Left hindlimb (tissue), 1 donor: Measurements from ENCODE around the gene ANKRD50.

ENCODE experiments used
- DNase-seq: peaks from one replicate; pipeline ENCODE4 v3.0.0-alpha.2; 2018

The ANKRD50 gene

DNA sequence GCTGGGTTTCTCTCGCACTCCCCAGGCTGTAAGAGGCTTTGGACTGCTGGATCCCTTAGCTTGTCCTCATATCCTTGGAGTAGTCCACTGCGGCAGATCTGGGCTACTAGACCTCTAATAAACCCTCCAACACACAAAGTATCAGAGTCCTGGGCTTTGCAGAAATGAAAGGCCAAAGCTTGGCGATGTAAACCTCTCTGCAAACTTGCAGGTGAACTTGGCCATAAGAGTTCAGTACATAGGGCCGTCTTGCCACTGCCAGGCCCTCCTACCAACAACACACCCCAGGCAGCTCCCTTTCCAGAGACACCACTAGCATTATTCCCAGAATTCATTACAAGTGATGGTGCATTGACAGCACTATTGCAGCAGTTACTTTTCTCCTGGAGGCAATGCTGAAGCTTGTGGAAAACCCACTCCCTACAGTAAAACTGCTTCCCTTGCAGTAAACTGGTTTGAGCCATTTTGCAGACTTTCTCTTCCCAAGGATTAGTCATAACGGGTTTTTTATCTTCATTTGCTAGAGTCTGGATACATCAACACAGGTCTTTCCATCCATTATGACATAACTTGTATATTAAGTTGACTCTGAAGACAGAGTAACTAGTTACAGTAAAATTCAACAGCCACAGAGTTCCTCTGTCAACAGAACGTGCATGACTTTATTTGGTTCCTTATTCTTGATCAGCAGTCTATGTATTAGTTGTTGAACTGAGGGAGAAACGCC is 2.4 kb downstream of the ANKRD50 start:
- no peak for DNase-seq

DNA sequence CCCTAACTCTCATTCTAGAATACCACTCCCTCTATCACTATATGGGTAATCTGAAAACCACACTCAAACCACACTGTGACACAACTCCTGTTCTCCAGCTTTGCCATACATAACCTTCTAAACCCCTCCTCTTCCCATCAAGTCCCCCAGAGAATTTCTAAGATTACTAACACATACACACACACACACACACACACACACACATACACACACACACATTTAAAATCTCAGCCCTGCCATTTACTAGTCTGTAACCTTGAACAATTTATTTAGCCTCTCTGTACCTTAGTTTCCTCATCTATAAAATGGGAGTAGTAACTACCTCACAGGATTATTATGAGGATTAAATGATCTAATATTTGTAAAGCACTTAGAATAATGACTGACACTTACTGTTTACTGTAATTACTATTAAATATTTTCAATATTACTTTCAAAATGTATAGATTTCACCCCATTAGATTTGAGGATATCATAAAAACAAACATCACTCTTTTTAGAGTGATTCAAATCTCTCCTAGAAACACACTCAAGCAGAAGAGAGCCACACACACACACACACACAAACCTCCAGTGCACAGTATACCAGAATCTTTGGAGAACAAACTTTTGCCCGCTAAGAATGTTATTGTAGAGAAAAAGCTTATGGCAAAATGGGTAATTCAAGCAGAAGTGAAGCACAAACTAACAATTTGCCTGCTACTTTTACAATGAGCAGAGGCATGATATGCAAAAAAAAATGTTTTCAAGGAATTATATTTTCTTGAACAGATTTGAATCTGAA is 3.8 kb downstream of the ANKRD50 start:
- no peak for DNase-seq

DNA sequence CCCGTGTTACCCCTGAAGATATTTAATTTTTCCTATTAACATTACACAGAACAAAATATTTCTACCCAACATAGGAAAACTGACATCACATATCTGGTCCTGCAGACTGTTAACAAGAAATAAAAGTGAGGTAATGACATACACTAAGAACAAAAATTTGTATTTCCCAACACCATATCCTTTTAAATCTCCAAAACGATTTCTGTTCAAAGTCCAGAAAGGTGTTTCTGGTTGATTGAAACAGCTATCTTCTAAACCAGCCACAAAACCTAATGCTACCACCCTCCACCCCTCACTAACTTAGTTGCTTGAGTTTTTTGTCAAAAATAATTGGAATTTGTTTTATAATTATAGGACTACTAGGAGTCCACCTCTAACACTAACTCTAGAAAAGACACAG is 7.1 kb downstream of the ANKRD50 start:
- DNase-seq = no peak

DNA sequence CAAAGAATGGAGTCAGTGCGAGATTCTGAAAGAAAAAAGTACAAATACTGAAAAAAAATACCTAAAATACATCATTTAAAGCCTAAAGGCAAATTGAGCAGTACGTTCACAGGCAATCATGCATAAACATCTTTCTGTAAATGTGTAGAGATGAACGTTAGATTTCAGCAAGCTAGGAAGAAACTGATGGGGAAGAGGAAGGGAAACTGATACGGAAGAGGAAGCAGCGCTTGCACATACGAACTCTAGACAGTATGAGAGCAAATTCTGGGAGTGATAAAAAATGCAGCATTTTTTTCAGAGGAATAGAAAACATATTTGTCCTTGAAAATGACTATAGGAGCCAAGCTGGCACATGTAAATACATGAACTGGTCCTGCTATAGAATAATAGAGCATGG is 9.4 kb downstream of the ANKRD50 start:
- DNase-seq = no peak

DNA sequence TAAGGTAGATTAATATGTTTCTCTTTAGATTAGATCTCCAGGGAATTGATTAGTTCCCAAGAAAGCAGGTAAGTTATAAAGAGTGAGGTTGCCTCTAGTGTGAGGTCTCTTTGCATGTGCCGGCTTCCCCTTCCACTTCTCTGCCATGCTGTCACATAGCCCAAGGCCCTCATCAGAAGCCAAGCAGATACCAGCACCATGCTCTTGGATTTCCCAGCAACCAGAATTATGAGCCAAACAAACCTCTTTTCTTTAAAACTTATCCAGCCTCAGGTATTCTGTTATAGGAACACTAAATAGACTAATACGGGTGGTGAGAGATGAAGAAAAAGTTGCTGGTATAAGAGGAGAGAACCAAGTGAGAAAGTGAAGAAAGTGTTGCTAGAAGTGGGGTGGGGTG is 15.1 kb downstream of the ANKRD50 start:
- DNase-seq = no peak

DNA sequence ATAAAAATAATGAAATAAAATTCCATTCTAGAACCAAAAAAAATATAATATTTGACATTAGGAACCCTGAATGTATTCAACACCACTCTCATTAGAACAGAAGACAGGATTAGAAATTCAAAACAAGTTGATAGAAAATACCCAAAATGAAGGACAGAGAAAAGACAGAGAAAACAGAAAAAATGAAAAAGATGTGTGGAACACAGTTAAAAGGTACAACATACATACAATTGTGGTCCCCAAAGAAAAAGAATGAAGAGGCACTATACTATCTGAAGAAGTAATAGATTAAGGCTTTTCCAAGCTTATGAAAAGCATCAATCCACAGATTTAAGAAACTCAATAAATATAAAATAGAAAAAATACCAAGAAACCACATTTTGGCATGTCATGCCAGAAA is 16.4 kb downstream of the ANKRD50 start:
- no peak for DNase-seq

DNA sequence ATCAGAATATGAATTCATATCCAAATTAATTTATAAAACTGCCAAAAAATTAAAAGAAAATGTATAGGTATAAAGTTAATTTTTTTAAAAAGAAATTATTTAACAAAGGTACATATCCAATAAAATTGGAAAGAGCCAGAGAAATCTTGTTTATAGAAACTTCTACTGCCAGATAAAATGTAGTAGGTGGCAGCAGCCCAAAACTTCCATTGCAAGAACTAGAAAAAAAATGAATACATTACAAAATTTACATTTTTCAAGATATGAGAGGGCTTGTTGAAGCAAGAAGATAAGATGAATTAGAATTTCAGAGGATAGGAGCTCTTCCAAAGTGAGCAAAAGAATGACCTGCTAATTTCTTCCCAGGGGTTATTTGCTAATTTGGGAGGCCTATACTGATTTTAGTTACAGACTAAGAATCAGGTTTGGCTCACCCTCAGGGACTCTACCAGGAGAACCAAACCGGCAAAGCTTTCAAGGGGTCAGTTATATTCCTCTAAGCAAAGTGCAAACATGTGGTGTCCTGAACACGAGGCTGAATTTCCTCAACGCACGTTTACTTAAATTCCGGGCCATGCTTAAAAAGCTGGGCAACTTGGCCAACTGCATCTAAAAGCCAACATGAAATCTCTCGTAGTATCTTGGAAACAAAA is 17.5 kb downstream of the ANKRD50 start:
- no peak for DNase-seq

DNA sequence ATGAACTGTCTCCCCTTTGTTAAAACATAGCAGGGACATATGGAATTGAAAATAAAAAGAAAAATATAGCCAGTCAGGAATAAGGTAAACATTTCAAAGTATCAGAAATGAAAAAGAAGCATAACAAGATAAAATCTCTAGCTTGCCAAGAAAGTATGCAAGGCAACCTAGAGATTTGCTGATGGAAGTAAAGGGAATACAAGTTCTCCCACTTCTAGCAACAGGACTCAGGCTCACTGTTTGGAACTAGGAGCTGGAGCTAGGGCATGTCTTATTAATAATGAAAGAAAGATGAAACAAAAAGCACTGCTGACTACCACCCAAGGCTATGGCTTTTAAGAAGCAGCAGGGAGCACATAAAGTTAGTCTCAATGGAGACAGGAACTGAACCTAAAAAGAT is 18.2 kb downstream of the ANKRD50 start:
- no peak for DNase-seq

DNA sequence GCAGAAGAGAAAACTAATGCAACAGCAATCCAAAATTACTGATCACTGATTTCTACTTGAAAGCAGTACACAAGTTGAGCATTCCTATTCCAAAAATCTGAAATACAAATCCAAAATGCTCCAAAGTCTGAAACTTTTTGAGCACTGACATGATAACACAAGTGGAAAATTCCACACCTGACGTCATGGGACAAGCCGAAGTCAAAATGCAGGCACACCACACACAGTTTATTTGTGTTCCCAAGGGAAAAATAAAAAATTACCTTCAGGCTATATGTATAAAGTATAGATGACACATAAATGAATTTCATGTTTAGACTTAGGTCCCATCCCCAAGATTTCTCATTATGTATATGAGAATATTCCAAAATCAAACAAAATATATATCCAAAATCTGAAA is 20.7 kb downstream of the ANKRD50 start:
- DNase-seq = no peak

DNA sequence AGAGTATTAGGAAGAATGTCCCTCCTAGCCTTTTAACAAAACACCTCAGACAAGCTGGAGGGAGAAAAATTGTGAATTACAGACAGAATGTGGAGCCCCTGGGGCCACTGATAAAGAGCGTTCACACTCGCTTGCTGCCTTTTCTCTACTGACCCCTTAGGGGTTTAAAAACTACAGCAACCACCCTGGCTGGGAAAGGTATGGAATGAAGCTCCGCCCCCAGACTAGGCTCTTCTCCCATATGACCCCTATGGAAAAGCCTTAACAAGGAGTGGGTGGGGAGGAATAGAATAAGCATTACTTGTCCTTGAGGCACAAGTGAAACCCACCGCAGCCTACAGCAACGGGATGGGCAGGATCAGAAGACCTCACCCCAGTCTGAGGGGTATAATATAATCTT is 26.3 kb downstream of the ANKRD50 start:
- DNase-seq = no peak

DNA sequence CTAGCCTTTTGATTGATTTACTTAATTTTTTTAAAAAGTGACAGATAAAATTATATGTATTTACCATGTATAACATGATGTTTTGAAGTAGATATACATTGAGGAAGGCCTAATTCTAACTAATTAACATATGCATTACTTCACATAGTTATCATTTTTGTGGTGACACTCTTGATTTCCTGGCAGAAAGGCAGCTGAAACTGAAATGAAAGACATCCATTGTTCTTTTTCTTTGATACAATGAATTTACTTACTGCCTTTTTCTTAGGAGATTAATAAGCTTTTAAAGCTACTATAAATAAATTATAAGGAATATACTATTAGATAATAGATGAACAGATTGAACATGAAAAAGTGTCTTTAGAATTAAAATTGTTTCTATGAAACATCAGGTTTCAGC is 26.7 kb downstream of the ANKRD50 start:
- no peak for DNase-seq

DNA sequence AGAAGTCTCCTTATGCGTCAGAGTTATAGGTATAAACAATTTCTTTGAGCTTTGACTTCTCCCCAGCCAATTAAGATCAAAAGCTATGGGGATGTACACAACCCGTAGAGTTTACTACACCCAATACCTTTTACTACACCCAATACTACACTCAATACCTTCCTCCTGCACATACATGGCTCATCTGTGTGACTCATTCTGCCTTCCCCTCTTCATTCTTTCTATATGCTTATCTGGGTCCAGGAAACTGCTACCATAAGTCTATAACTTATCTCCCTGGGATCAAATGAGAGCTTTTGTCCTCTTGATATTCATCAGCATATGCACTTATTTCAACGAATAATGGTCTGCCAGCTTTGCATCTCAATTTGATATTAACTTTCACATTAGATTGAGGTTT is 28.2 kb downstream of the ANKRD50 start:
- no peak for DNase-seq

DNA sequence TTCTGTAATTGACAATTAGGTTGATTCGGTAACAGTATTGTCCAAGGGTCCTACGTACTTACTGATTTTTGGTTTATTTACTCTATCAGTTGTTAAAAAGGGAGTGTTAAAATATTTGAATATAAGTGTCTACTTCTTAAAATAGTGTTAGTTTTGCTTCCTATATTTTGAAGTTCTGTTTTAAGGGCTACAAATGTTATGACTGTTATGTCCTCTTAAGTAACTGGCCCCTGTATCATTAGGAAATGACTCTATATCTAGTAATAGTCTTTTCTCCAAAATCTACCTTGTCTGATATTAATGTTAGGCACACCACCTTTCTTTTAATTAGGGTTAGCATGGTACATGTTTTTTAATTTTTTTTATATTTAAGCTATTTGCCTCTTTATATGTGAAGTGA is 30.1 kb downstream of the ANKRD50 start:
- no peak for DNase-seq

DNA sequence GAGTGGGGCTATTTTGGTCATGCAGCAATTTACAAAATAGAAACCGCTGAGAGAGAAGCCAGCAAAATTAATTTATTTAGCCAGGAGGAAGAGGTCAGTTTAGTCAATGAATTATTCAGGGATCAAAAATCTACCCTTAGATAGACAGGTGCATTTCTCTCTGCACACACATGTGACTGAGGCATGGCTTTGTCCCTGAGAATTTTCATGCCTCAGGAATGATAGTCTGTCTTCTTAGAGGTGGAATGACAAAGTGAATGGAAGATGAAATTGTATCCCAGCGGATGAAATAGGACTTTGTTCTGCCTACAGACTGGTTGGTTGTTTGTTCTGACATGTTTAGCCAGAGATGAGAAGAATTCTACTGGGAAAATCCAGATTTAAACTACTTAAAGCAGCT is 46.0 kb downstream of the ANKRD50 start:
- no peak for DNase-seq

DNA sequence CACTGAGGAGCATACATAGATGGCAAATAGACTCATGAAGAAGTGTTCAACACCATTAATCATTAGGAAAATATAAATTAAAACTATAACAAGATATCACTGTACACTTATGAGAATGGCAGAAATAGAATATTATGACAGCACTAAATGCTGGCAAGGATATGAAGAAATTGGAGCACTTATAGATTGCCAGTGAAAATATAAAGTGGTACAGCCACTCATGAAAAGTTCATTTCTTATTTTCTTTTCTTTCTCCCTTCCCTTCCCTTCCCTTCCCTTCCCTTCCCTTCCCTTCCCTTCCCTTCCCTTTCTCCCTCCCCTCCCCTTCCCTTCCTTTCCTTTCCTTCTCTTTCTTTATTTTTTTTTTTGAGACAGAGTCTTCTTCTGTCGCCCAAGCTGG is 53.7 kb downstream of the ANKRD50 start:
- DNase-seq = no peak

DNA sequence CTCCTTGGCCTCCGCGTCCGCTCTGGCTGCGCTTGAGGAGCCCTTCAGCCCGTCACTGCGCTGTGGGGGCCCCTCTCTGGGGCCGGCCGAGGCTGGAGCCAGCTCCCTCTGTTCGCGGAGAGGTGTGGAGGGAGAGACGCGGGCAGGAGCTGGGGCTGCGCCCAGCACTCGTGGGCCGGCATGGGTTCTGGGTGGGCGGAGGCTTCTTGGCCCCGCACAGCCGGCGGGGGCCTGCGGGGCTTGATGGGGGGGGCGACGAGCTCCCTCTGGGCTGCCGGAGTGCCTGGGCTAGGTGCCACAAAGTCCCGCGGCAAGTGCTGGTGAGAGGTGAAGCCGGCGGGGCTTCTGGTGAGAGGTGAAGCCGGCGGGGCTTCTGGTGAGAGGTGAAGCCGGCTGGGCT is 61.9 kb downstream of the ANKRD50 start:
- no peak for DNase-seq

DNA sequence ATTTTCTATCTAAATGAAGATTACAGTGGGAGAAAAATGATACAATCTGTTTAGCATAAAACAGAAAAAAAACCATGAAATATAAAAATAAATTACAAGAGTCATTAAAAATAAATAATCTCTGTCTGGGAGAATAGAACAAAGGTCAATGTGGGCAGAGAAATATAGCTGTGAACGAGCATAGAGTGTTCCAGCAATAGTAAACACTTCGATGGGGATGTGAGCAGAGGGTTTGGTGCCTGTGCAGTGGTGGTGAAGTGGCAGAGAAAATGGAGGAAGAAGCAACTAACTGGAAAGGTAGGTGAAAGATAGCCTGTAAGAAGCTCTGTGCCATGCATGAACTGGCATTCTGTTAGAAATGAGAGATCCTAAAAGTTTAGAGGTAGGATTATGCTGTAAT is 64.9 kb downstream of the ANKRD50 start:
- DNase-seq = no peak

DNA sequence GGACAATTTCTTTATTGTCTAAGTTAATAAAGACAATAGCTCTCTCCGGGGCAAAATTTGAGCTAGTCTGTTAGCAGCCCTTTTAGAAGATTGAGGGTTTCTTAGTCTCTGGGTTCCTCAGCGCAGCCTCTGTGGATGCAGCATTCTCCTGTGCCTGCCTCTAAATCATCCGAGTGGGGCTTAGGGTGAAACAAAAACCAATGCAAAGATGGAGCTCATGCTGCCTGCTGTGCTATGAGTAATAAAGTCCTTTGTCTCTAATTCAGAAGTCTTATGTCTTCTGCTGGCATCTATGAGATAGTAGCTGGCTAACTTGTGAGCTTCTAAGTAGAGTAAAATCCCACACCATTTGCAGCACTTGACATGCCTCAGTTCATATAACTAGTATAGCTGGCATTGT is 67.9 kb downstream of the ANKRD50 start:
- no peak for DNase-seq

DNA sequence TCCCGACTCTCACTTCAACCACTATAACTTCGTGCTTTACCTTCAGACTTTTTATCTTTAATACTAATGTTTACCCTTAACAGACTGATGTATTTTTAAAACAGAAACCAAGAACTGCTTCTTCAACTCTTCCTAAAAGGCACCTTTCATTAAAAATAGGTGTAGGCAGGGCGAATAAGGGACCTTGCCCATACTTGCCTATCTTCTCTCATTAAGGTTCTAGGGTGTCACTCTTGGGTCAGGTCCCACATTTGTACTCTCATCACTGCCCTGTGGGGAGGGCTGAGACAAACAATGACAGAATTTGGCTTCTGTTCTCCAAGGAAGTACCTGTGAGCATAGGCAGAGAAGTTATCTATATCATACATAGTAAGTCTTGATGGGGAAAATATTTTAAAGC is 69.7 kb downstream of the ANKRD50 start:
- no peak for DNase-seq

DNA sequence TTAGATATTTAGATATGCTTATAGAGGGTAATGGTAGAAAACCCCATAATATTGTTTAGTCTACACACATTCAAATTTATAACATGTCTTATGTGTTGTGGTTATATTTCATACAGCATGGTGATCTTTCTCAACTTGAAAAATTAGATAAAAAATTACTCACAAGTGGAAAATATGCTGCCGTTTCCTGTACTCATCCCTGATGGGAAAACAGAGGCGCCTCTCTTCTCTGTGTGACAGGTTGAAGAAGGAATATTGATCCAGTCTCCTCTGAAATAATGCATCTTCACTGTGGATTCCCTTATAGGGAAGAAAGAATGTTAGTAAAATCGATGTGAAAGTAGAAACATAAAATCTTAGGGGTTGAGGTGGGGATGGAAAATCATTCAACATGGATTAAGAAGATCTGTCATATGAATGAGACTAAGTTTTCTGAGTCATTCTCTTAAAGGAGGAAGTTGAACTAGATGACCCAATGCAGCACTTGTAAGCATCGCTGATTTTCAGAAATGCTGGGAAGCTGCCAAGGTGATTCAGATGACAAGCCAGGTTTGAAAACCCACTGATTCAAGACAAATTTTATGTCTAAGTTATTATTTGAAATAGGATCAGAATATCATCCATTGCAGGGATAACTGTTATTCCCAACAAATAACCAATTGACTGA is 70.7 kb downstream of the ANKRD50 start:
- DNase-seq = no peak

DNA sequence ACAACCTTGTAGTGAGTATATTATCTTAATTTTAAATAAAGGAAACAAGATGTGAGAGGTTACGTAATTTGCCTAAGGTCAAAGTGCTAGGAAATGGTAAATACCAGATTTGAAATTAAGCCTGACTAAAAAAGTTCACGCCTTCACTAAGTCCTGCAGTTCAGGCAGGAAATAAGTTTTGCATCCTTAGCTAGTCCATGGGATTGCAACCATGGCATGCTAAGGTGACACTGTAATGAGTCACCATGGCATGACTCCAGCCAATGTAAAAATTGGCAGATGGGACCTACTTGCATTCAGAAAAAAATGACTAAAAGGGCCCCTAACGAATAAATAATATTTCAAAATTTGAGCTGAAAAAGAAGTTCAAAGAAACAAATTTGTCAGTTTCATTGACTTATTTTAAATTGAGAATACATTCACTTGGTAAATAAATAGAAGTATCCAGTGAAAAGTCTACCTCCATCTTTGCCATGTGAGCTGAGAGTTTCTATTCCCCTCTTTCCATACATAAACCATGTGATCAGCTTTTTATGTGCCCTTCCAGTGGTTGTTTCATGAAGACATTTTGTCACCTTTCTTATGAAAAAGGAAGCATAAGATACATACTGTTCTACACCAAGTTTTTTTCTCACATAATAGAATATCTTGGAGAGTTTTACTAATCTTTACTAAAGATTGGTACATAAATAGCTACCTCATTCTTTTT is 72.4 kb downstream of the ANKRD50 start:
- DNase-seq = no peak

DNA sequence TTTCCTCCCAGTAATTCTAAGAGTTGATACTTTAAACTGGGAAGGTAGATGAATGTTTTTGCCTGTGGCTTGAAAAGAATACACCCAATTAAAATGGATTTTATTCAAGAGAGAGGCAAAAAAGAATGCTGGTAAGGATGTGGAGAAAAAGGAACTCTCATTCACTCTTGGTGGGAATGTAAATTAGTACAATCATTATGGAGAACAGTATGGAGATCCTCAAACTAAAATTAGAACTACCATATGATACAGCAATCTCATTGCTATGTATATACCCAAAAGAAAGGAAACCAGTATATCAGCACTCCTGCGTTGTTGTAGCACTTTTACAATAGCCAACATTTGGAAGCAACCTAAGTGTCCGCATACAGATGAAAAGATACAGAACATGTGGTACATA is 75.2 kb downstream of the ANKRD50 start:
- no peak for DNase-seq

DNA sequence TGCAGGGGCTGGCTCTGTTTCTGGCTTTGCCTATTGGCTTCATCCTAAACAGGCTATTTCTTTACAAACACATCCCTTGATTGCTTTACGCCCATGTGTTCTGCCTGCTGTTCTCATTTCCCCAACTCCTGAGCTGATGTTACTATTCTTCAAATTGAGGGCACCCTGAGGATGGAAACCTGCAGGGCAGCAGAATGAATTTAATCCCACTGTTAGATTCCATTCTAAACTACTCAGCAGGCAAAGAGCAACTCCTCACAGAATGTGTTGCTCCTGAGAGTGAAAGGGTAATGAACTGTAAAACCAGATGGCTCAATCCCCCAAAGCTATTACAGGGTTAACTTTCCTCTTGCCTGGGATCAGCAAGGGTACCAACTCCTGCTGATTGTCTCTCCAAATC is 75.7 kb downstream of the ANKRD50 start:
- DNase-seq = no peak
